T1000 (cell line): ENCODE results near the gene ARID1A.

Experiments used
- DNase-seq: peaks from one replicate; lab custom pipeline; 2025; ENCODE audit warnings: mixed read lengths; lab: John Stamatoyannopoulos, UW

Gene ARID1A

GRCh38 chr1:26827663-26828062, 131.8 kb downstream of the ARID1A start:
- DNase-seq: no peak

- DNase-seq: no peak
Observed at GRCh38 chr1:26828411-26828991, 132.7 kb downstream of the ARID1A start.

GRCh38 chr1:26829184-26829911, 133.5 kb downstream of the ARID1A start:
- DNase-seq: no peak

GRCh38 chr1:26831059-26831458, 135.2 kb downstream of the ARID1A start:
- DNase-seq: no peak
